Measurements from ENCODE around the gene IRF8. TPM values are rescaled to one million over a fixed set of nuclear protein-coding genes. Genes with fewer than 3 reads are reported as not detected.

The IRF8 gene
- total RNA-seq, 5 donors from 2014 or later (not counting 1 experiment from before 2014, with no cell fraction given) = 7.7 to 17.0 (median 10.3) TPM

DNA sequence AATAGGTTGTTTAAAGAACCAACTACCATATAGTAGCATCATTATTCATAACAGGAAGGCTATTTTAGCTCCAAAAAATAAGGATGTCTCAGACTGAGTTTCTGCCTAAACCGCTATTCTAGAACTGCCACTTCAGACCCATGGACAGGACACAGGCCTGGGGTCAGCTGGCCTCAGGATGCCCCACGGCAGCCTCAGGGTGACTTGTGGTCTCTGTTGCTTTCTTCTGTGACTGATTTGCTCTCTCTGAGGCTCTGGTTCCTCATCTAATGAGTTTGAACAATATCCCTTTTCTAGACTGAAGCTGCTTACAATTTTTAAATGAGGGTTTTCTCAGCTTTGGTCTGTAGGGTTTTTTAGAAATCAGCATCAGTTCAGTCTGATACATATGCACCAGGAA is 31.8 kb upstream of the IRF8 start:
- H3K4me1 ChIP-seq (ENCODE audit: control insufficient read depth in 1 of 2, extremely low read depth in 1 of 2, insufficient read depth in 2 of 2, low read length in 2 of 2) = no peaks in the 10 kb centered on the region
- Mint-ChIP-seq H3K4me3 (no peak overlapping the region), H3K36me3 (no peaks in the 10 kb centered on the region), H3K9me3 (peaks cover 0 to 3% (median 2%) of the 10 kb centered on the region in 3 donors), H3K4me1 (peaks cover 0 to 14% (median 0%) of the 10 kb centered on the region in 3 donors), H3K27me3 (peaks cover 3 to 6% of the 10 kb centered on the region in 2 donors), H3K27ac (no peak overlapping the region)
- H3K9me3 ChIP-seq = no peaks in the 10 kb centered on the region
- POLR2A ChIA-PET = no interaction called here
- no peak overlapping the region for H3K27ac ChIP-seq (ENCODE audit: low read length)
- CTCF ChIA-PET = no interaction called here
- DNase-seq (no peak), ATAC-seq (replicated peaks in 1 of 4) (no peak)
- WGBS (ENCODE audit: insufficient coverage) = 86% methylated on average over 1 of the region's 2 CpGs
- H3K36me3 ChIP-seq (ENCODE audit: control insufficient read depth in 2 of 2, extremely low read depth in 1 of 2, insufficient read depth in 1 of 2, low read length in 1 of 2) = no peaks in the 10 kb centered on the region
- no peak overlapping the region for H3K4me3 ChIP-seq (ENCODE audit: control insufficient read depth in 1 of 2, extremely low read depth in 1 of 2, low read length in 1 of 2)
- peaks cover 0 to 3% of the 10 kb centered on the region in 2 experiments for H3K27me3 ChIP-seq (replicated peaks in 1 of 2; ENCODE audit: control insufficient read depth in 2 of 2, extremely low read depth in 1 of 2, insufficient read depth in 2 of 2, low read length in 1 of 2)

- no peaks in the 10 kb centered on the region for H3K36me3 ChIP-seq (ENCODE audit: control insufficient read depth in 2 of 2, extremely low read depth in 1 of 2, insufficient read depth in 1 of 2, low read length in 1 of 2)
- Mint-ChIP-seq H3K9me3 (peaks cover 0 to 3% (median 2%) of the 10 kb centered on the region in 3 donors), H3K4me1 (peaks cover 0 to 17% (median 0%) of the 10 kb centered on the region in 3 donors), H3K36me3 (no peaks in the 10 kb centered on the region), H3K27ac (peak overlapping the region in 1 of 2 donors; percentile 8), H3K4me3 (no peak overlapping the region), H3K27me3 (peaks cover 6 to 7% of the 10 kb centered on the region in 2 donors)
- ChIA-PET POLR2A (no interaction called here), CTCF (no interaction called here)
- no peak overlapping the region for H3K4me3 ChIP-seq (ENCODE audit: control insufficient read depth in 1 of 2, extremely low read depth in 1 of 2, low read length in 1 of 2)
- H3K4me1 ChIP-seq (ENCODE audit: control insufficient read depth in 1 of 2, extremely low read depth in 1 of 2, insufficient read depth in 2 of 2, low read length in 2 of 2) = peaks cover 0 to 3% of the 10 kb centered on the region in 2 experiments
- peaks cover 0 to 6% of the 10 kb centered on the region in 2 experiments for H3K27me3 ChIP-seq (replicated peaks in 1 of 2; ENCODE audit: control insufficient read depth in 2 of 2, extremely low read depth in 1 of 2, insufficient read depth in 2 of 2, low read length in 1 of 2)
- ATAC-seq (replicated peaks in 1 of 4) (no peak), DNase-seq (no peak)
- WGBS (ENCODE audit: insufficient coverage) = 94% methylated on average over 6 of the region's 8 CpGs
- H3K9me3 ChIP-seq = no peaks in the 10 kb centered on the region
- H3K27ac ChIP-seq (ENCODE audit: low read length) = no peak overlapping the region
These were observed 30.5 kb upstream of the IRF8 start for GRCh38 chr16:85868495-85868894.

GRCh38 chr16:85869206-85869605 is 29.8 kb upstream of the IRF8 start:
- Histone ChIP-seq H3K9me3 (no peaks in the 10 kb centered on the region), H3K27ac (ENCODE audit: low read length) (no peak overlapping the region), H3K4me1 (ENCODE audit: control insufficient read depth in 1 of 2, extremely low read depth in 1 of 2, insufficient read depth in 2 of 2, low read length in 2 of 2) (peaks cover 0 to 3% of the 10 kb centered on the region in 2 experiments), H3K27me3 (replicated peaks in 1 of 2; ENCODE audit: control insufficient read depth in 2 of 2, extremely low read depth in 1 of 2, insufficient read depth in 2 of 2, low read length in 1 of 2) (peaks cover 0 to 6% of the 10 kb centered on the region in 2 experiments), H3K4me3 (ENCODE audit: control insufficient read depth in 1 of 2, extremely low read depth in 1 of 2, low read length in 1 of 2) (no peak overlapping the region), H3K36me3 (ENCODE audit: control insufficient read depth in 2 of 2, extremely low read depth in 1 of 2, insufficient read depth in 1 of 2, low read length in 1 of 2) (no peaks in the 10 kb centered on the region)
- ChIA-PET CTCF (no interaction called here), POLR2A (no interaction called here)
- peaks cover 0 to 17% (median 0%) of the 10 kb centered on the region in 3 donors for H3K4me1 Mint-ChIP-seq
- ATAC-seq (replicated peaks in 1 of 4) (no peak), DNase-seq (no peak)
- no peak overlapping the region for H3K27ac Mint-ChIP-seq
- H3K36me3 Mint-ChIP-seq = no peaks in the 10 kb centered on the region
- H3K9me3 Mint-ChIP-seq = peaks cover 0 to 3% (median 2%) of the 10 kb centered on the region in 3 donors
- no peak overlapping the region for H3K4me3 Mint-ChIP-seq
- H3K27me3 Mint-ChIP-seq = peaks cover 6 to 7% of the 10 kb centered on the region in 2 donors

DNA sequence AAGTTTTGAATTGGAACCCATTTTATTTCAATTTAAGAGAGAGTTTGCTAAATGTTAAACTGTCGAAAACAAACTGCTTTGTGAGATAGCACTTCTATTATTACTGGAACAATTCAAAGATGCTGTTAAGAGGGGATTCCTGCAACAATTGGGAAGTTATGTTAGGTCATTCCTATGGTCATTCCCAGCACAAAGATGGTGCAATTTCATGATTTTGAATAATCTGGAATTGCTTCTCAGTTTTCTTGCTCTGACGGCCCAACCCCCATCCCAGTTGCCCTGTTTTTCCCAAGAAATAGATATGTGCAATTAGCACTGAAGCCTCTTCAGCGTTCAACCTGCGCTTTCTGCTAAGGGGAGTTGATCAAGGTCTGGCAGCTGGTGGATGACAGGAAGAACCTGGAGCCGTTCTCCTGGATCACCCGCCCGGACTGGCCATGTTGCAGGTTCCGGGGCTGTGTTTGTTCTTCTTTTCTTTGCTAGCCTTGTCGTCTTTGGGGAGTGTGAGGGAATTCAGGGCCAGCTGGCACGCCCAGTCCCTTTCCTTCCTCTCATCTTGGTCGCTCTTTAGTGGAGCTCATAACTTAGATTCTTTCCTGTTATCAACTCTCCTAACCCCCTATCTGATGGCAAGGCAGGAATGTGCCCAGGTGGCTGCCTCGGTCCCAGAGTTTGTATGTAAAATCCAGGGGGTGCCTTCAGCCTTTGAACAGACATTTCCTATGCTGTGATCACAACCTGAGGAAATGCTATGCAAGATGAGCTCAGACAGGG is 29.0 kb upstream of the IRF8 start:
- WGBS (ENCODE audit: insufficient coverage) = 78% methylated on average over 3 of the region's 12 CpGs
- no peaks in the 10 kb centered on the region for H3K9me3 ChIP-seq
- Mint-ChIP-seq H3K36me3 (no peaks in the 10 kb centered on the region), H3K4me3 (no peak overlapping the region), H3K27me3 (peaks cover 6 to 7% of the 10 kb centered on the region in 2 donors), H3K4me1 (peaks cover 0 to 17% (median 0%) of the 10 kb centered on the region in 3 donors), H3K9me3 (peaks cover 0 to 3% (median 2%) of the 10 kb centered on the region in 3 donors), H3K27ac (no peak overlapping the region)
- ChIA-PET POLR2A (no interaction called here), CTCF (no interaction called here)
- no peaks in the 10 kb centered on the region for H3K36me3 ChIP-seq (ENCODE audit: control insufficient read depth in 2 of 2, extremely low read depth in 1 of 2, insufficient read depth in 1 of 2, low read length in 1 of 2)
- DNase-seq (no peak), ATAC-seq (replicated peaks in 1 of 4) (no peak)
- H3K4me3 ChIP-seq (ENCODE audit: control insufficient read depth in 1 of 2, extremely low read depth in 1 of 2, low read length in 1 of 2) = no peak overlapping the region
- peaks cover 0 to 3% of the 10 kb centered on the region in 2 experiments for H3K4me1 ChIP-seq (ENCODE audit: control insufficient read depth in 1 of 2, extremely low read depth in 1 of 2, insufficient read depth in 2 of 2, low read length in 2 of 2)
- no peak overlapping the region for H3K27ac ChIP-seq (ENCODE audit: low read length)
- peaks cover 0 to 6% of the 10 kb centered on the region in 2 experiments for H3K27me3 ChIP-seq (replicated peaks in 1 of 2; ENCODE audit: control insufficient read depth in 2 of 2, extremely low read depth in 1 of 2, insufficient read depth in 2 of 2, low read length in 1 of 2)

DNA sequence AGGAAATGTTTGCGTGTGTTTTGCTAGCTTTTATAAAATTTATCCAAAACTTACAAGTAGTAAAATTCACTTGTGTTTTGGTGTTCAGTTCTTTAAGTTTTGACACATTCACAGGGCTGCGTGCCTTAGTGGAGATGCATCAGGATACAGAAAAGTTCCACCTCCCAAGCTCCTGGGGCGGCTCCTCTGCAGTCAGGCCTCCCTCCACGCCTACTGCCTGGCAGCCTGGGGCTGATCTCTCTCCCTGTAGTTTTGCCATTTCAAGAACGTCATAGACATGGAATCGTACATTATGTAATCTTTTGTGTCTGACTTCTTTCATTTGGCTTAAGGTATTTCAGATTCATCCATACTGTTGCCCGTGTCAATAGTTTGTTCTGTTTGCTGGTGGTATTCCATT is 27.2 kb upstream of the IRF8 start:
- H3K27ac ChIP-seq (ENCODE audit: low read length) = no peak overlapping the region
- Mint-ChIP-seq H3K4me1 (peaks cover 0 to 17% (median 0%) of the 10 kb centered on the region in 3 donors), H3K36me3 (no peaks in the 10 kb centered on the region), H3K9me3 (no peaks in the 10 kb centered on the region), H3K4me3 (no peak overlapping the region), H3K27me3 (peaks cover 16 to 21% of the 10 kb centered on the region in 2 donors), H3K27ac (no peak overlapping the region)
- 87% methylated on average over 6 of the region's 7 CpGs for WGBS (ENCODE audit: insufficient coverage)
- DNase-seq (no peak), ATAC-seq (replicated peaks in 1 of 4) (no peak)
- H3K27me3 ChIP-seq (replicated peaks in 1 of 2; ENCODE audit: control insufficient read depth in 2 of 2, extremely low read depth in 1 of 2, insufficient read depth in 2 of 2, low read length in 1 of 2) = peaks cover 0 to 6% of the 10 kb centered on the region in 2 experiments
- H3K4me3 ChIP-seq (ENCODE audit: control insufficient read depth in 1 of 2, extremely low read depth in 1 of 2, low read length in 1 of 2) = no peak overlapping the region
- H3K9me3 ChIP-seq = no peaks in the 10 kb centered on the region
- H3K36me3 ChIP-seq (ENCODE audit: control insufficient read depth in 2 of 2, extremely low read depth in 1 of 2, insufficient read depth in 1 of 2, low read length in 1 of 2) = no peaks in the 10 kb centered on the region
- H3K4me1 ChIP-seq (ENCODE audit: control insufficient read depth in 1 of 2, extremely low read depth in 1 of 2, insufficient read depth in 2 of 2, low read length in 2 of 2) = peaks cover 0 to 3% of the 10 kb centered on the region in 2 experiments
- ChIA-PET CTCF (no interaction called here), POLR2A (no interaction called here)

DNA sequence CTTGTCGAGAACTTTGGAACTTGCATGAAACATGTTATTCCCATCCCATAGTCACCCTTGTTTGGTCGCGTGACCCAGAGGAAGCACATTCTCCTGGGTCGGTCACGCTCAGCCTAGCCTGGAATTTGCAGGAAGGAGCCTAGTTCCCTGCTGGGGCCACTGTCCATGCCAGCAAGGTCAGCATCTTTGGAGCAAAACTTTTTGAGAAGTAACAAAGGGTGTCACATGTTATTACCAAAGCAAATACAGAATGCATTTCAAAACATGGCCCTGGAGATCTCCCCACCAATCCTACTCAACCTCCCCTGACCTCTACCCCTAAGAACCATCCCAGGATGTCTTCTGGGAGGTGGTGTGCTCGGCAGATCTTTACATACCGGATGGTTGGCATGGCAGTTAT is 26.2 kb upstream of the IRF8 start:
- Histone ChIP-seq H3K4me3 (ENCODE audit: control insufficient read depth in 1 of 2, extremely low read depth in 1 of 2, low read length in 1 of 2) (no peak overlapping the region), H3K4me1 (ENCODE audit: control insufficient read depth in 1 of 2, extremely low read depth in 1 of 2, insufficient read depth in 2 of 2, low read length in 2 of 2) (peaks cover 0 to 3% of the 10 kb centered on the region in 2 experiments), H3K27me3 (replicated peaks in 1 of 2; ENCODE audit: control insufficient read depth in 2 of 2, extremely low read depth in 1 of 2, insufficient read depth in 2 of 2, low read length in 1 of 2) (peaks cover 0 to 6% of the 10 kb centered on the region in 2 experiments), H3K27ac (ENCODE audit: low read length) (no peak overlapping the region), H3K36me3 (ENCODE audit: control insufficient read depth in 2 of 2, extremely low read depth in 1 of 2, insufficient read depth in 1 of 2, low read length in 1 of 2) (no peaks in the 10 kb centered on the region), H3K9me3 (no peaks in the 10 kb centered on the region)
- DNase-seq (no peak), ATAC-seq (replicated peaks in 1 of 4) (no peak)
- Mint-ChIP-seq H3K4me1 (peaks cover 0 to 17% (median 0%) of the 10 kb centered on the region in 3 donors), H3K9me3 (no peaks in the 10 kb centered on the region), H3K4me3 (no peak overlapping the region), H3K36me3 (no peaks in the 10 kb centered on the region), H3K27me3 (peaks cover 19 to 21% of the 10 kb centered on the region in 2 donors), H3K27ac (no peak overlapping the region)
- WGBS (ENCODE audit: insufficient coverage) = 100% methylated on average over 5 of the region's 7 CpGs
- POLR2A ChIA-PET = no interaction called here
- CTCF ChIA-PET = no interaction called here

Measured in T-cell (primary cell).